GM12878 (cell line): ENCODE measurements around the gene MTTP.

Experiments
- MXI1 ChIP-seq: fragments of 150-350 bp; IDR thresholded peaks from 2 replicates; pipeline ENCODE4 v1.6.1; 2011; ENCODE audit warnings: low read depth, mild to moderate bottlenecking, inconsistent platforms, low read length, improper control_type of control experiment
- POLR2A ChIP-seq: IDR thresholded peaks from 2 replicates; pipeline ENCODE4 v1.6.1; 2011; ENCODE audit warnings: low read depth, mild to moderate bottlenecking, low read length
- TARDBP ChIP-seq: IDR thresholded peaks from 2 replicates; pipeline ENCODE4 v1.6.1; 2016; ENCODE audit warnings: borderline replicate concordance

DNA sequence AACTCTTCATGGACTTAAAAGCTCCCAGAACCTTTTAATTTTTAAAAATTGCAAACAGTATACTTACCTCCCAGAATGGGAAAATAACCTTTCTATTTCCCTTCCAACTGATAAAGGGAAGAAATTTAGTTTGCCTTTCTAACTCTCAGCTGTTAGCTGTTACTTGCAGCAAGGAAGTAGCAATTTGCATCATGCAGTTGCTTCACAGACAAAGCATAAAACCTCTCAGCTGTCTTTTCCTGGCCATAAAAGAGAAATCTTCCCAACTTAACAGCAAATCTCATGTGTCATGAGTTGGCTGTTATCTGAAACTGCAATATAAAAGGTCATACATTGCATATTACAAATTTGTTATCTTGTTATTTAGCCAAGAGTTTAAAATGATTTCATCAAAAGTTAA, 45.4 kb upstream of the MTTP start:
- TF ChIP-seq TARDBP = no peak
- no peak for TF ChIP-seq MXI1
- no peak for TF ChIP-seq POLR2A
